ENCODE measurements around the gene GMPPA.

The GMPPA gene

GRCh38 chr2:219514196-219514761, 15.6 kb downstream of the GMPPA start, which contains the start of gene ASIC4:
ASIC4 (plus strand) TSS chr2:219514482; CDS start chr2:219514725, 243 bp downstream.
- Histone ChIP-seq H3K4me3 (ENCODE audit: insufficient read length, low read depth) (peak within 1 kb of the TSS; percentile 2), H3K9ac (ENCODE audit: insufficient read length, low read depth) (peak within 1 kb of the TSS; percentile 51), H3K9me3 (ENCODE audit: insufficient read depth, low read length) (no peaks in the 10 kb centered on the region), H3K36me3 (ENCODE audit: insufficient read depth, insufficient read length, low read length) (no peaks in the 10 kb centered on the region), H3K27me3 (ENCODE audit: insufficient read depth, insufficient read length) (peaks cover 70% of the 10 kb centered on the region), H3K4me1 (ENCODE audit: insufficient read depth, insufficient read length) (peaks cover 26% of the 10 kb centered on the region)
- no peak for DNase-seq (ENCODE audit: low read depth, low spot score)
- no peak for TF ChIP-seq SUZ12 (IDR thresholded peaks at IDR 0.05; ENCODE audit: extremely low read depth, insufficient read depth, insufficient read length)
- no peak for TF ChIP-seq ZNF274 (IDR thresholded peaks at IDR 0.05; ENCODE audit: low read depth, low read length)
- no peak for TF ChIP-seq YY1 (IDR thresholded peaks at IDR 0.05; ENCODE audit: insufficient read depth, insufficient read length)

- no peak overlapping the region for H3K4me3 ChIP-seq (ENCODE audit: insufficient read length, low read depth)
- H3K9ac ChIP-seq (ENCODE audit: insufficient read length, low read depth), result no peak overlapping the region
- no peaks in the 10 kb centered on the region for H3K9me3 ChIP-seq (ENCODE audit: insufficient read depth, low read length)
- no peak for DNase-seq (ENCODE audit: low read depth, low spot score)
- peaks cover 26% of the 10 kb centered on the region for H3K4me1 ChIP-seq (ENCODE audit: insufficient read depth, insufficient read length)
- H3K36me3 ChIP-seq (ENCODE audit: insufficient read depth, insufficient read length, low read length), result no peaks in the 10 kb centered on the region
- TF ChIP-seq ZNF274 (IDR thresholded peaks at IDR 0.05; ENCODE audit: low read depth, low read length) (no peak), SUZ12 (IDR thresholded peaks at IDR 0.05; ENCODE audit: extremely low read depth, insufficient read depth, insufficient read length) (no peak), YY1 (IDR thresholded peaks at IDR 0.05; ENCODE audit: insufficient read depth, insufficient read length) (no peak)
- H3K27me3 ChIP-seq (ENCODE audit: insufficient read depth, insufficient read length), result peaks cover 70% of the 10 kb centered on the region
Measured at GRCh38 chr2:219514836-219515235, 16.1 kb downstream of the GMPPA start.

DNA sequence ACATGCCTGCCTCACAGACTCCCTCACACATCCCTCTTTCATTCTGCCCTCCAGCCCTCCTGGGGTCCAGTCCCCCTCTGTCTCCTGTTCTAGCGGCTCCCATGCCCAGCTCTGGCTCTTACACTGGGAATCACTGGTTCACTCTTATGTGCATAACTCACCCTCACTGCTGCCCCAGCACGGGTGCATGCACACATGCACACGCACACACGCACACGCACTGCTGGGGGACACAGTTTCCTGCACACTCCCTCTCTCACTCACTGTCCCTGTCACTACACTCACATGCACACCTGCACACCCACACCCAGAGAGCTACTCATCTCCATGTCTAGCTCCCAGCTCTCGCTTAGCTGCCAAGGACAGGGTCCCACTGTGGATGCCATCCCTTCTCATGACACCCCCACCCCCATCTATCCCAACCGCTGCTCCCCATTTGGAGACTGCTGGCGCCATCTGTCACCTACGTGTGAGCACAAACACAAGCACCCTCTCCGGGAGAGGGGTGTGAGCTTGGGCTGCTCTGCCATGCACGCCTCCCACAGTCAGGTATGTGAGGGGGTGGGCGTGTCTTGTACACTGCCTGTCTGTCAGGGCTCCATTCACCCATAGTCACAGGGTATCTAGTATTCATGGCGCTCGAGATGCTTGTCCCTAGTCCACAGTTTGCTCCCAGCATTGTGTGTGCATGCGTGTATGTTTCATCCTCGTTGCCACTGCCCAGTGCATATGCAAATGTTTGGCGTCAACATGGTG, 17.4 kb downstream of the GMPPA start:
- Histone ChIP-seq H3K4me1 (ENCODE audit: insufficient read depth, insufficient read length) (peaks cover 28% of the 10 kb centered on the region), H3K27me3 (ENCODE audit: insufficient read depth, insufficient read length) (peaks cover 70% of the 10 kb centered on the region), H3K9ac (ENCODE audit: insufficient read length, low read depth) (no peak overlapping the region), H3K4me3 (ENCODE audit: insufficient read length, low read depth) (no peak overlapping the region), H3K9me3 (ENCODE audit: insufficient read depth, low read length) (no peaks in the 10 kb centered on the region), H3K36me3 (ENCODE audit: insufficient read depth, insufficient read length, low read length) (no peaks in the 10 kb centered on the region)
- DNase-seq (ENCODE audit: low read depth, low spot score), result no peak
- TF ChIP-seq ZNF274 (IDR thresholded peaks at IDR 0.05; ENCODE audit: low read depth, low read length), result no peak
- no peak for TF ChIP-seq SUZ12 (IDR thresholded peaks at IDR 0.05; ENCODE audit: extremely low read depth, insufficient read depth, insufficient read length)

GRCh38 chr2:219516888-219517287, 18.2 kb downstream of the GMPPA start:
- H3K4me3 ChIP-seq (ENCODE audit: insufficient read length, low read depth), result no peak overlapping the region
- no peak for DNase-seq (ENCODE audit: low read depth, low spot score)
- no peak overlapping the region for H3K9ac ChIP-seq (ENCODE audit: insufficient read length, low read depth)
- peaks cover 68% of the 10 kb centered on the region for H3K27me3 ChIP-seq (ENCODE audit: insufficient read depth, insufficient read length)
- no peaks in the 10 kb centered on the region for H3K9me3 ChIP-seq (ENCODE audit: insufficient read depth, low read length)
- TF ChIP-seq SUZ12 (IDR thresholded peaks at IDR 0.05; ENCODE audit: extremely low read depth, insufficient read depth, insufficient read length), result no peak
- TF ChIP-seq YY1 (IDR thresholded peaks at IDR 0.05; ENCODE audit: insufficient read depth, insufficient read length), result no peak
- TF ChIP-seq ZNF274 (IDR thresholded peaks at IDR 0.05; ENCODE audit: low read depth, low read length), result no peak
- peaks cover 26% of the 10 kb centered on the region for H3K4me1 ChIP-seq (ENCODE audit: insufficient read depth, insufficient read length)
- H3K36me3 ChIP-seq (ENCODE audit: insufficient read depth, insufficient read length, low read length), result no peaks in the 10 kb centered on the region

DNA sequence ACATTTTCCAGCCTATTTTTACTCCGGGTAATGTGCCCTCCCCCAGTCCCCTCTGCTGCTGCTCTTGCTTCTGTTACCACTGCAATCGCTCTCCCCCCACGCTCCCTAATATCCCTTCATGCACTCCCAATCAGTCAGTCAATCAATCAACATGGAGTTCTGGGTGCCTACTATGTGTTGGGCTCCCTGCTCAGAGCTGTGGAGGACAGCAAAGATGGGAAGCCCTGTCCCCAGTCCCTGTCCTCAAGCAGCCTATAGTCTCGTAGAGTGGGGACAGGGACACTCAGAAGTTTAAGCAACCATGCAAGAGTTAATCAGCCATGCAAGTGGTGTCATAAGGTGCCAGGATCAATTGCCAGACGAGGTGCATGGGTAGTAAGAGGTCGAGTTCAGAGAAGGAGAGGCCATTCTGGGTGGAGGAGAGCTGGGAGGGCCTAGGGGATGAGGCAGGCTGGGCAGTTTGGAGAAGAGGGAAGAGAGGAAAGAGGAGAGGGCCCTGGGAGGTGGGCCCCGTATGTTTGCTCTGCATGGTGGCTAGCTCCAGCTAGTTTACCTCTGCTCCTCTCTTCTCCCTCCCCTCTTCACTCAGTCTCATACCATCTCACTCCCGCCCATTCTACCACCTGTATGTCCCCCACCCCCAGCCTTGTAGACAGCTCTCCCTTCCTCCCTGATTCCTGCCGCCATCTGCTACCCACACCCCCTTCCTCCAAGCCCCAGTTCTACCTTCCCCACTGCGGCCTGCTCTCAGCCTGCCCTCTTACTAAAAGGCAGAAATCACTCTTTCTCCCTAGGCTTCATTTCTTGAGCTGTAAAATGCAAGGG, 19.5 kb downstream of the GMPPA start:
- Histone ChIP-seq H3K9ac (ENCODE audit: insufficient read length, low read depth) (no peak overlapping the region), H3K4me1 (ENCODE audit: insufficient read depth, insufficient read length) (peaks cover 16% of the 10 kb centered on the region), H3K4me3 (ENCODE audit: insufficient read length, low read depth) (no peak overlapping the region), H3K9me3 (ENCODE audit: insufficient read depth, low read length) (no peaks in the 10 kb centered on the region), H3K36me3 (ENCODE audit: insufficient read depth, insufficient read length, low read length) (no peaks in the 10 kb centered on the region), H3K27me3 (ENCODE audit: insufficient read depth, insufficient read length) (peaks cover 55% of the 10 kb centered on the region)
- no peak for DNase-seq (ENCODE audit: low read depth, low spot score)
- TF ChIP-seq SUZ12 (IDR thresholded peaks at IDR 0.05; ENCODE audit: extremely low read depth, insufficient read depth, insufficient read length), result no peak
- TF ChIP-seq YY1 (IDR thresholded peaks at IDR 0.05; ENCODE audit: insufficient read depth, insufficient read length), result no peak
- no peak for TF ChIP-seq ZNF274 (IDR thresholded peaks at IDR 0.05; ENCODE audit: low read depth, low read length)

DNA sequence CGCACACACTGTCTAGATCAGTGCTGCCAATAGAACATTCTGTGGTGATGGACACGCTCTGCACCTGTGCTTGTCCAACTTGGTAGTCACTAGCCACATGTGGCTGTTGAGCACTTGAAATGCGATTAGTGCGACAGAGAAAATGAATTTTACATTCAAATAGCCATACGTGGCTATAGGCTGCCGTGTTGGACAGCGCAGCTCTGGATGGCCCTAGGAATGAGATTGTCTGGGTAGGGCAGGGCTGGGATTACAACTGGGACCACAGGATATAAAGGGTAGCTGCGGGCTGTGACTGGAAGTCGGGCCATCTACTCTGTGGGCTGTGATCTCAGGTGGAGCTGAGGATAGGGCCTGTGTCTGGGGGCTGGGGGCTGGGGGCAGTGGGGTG, 20.8 kb downstream of the GMPPA start:
- Histone ChIP-seq H3K9ac (ENCODE audit: insufficient read length, low read depth) (no peak overlapping the region), H3K4me3 (ENCODE audit: insufficient read length, low read depth) (no peak overlapping the region), H3K9me3 (ENCODE audit: insufficient read depth, low read length) (no peaks in the 10 kb centered on the region), H3K4me1 (ENCODE audit: insufficient read depth, insufficient read length) (peaks cover 13% of the 10 kb centered on the region), H3K27me3 (ENCODE audit: insufficient read depth, insufficient read length) (peaks cover 41% of the 10 kb centered on the region), H3K36me3 (ENCODE audit: insufficient read depth, insufficient read length, low read length) (no peaks in the 10 kb centered on the region)
- DNase-seq (ENCODE audit: low read depth, low spot score), result no peak
- TF ChIP-seq SUZ12 (IDR thresholded peaks at IDR 0.05; ENCODE audit: extremely low read depth, insufficient read depth, insufficient read length) (no peak), ZNF274 (IDR thresholded peaks at IDR 0.05; ENCODE audit: low read depth, low read length) (no peak), YY1 (IDR thresholded peaks at IDR 0.05; ENCODE audit: insufficient read depth, insufficient read length) (no peak)

DNA sequence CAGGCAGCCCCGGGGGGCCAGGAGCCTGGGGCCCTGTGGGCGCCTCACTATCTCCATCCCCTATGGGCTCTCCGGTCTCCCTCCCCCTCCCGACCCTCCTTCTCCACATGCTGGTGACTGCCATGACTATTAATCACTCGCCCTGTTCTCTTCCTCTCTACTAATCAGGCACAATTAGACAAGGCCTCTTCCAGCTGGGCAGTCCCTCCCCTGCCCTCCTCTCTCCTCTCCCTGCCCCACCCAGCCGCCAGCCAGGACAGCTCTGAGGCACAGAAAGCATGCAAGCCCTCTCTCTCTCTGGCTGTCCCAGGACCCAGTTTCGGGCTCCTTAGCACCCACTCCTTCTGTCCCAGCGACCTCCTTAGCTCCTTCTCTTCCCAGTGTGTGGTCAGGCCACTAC, 21.4 kb downstream of the GMPPA start:
- H3K27me3 ChIP-seq (ENCODE audit: insufficient read depth, insufficient read length), result peaks cover 40% of the 10 kb centered on the region
- no peaks in the 10 kb centered on the region for H3K9me3 ChIP-seq (ENCODE audit: insufficient read depth, low read length)
- TF ChIP-seq YY1 (IDR thresholded peaks at IDR 0.05; ENCODE audit: insufficient read depth, insufficient read length), result no peak
- no peak for TF ChIP-seq SUZ12 (IDR thresholded peaks at IDR 0.05; ENCODE audit: extremely low read depth, insufficient read depth, insufficient read length)
- TF ChIP-seq ZNF274 (IDR thresholded peaks at IDR 0.05; ENCODE audit: low read depth, low read length), result no peak
- no peak overlapping the region for H3K9ac ChIP-seq (ENCODE audit: insufficient read length, low read depth)
- H3K4me3 ChIP-seq (ENCODE audit: insufficient read length, low read depth), result no peak overlapping the region
- no peaks in the 10 kb centered on the region for H3K36me3 ChIP-seq (ENCODE audit: insufficient read depth, insufficient read length, low read length)
- no peak for DNase-seq (ENCODE audit: low read depth, low spot score)
- peaks cover 13% of the 10 kb centered on the region for H3K4me1 ChIP-seq (ENCODE audit: insufficient read depth, insufficient read length)
